HG03196 (cell line): ENCODE measurements around the gene IFFO2.
A peak's percentile ranks its signal among the peaks of the same experiment; 100 is the strongest.

Source experiments
- ATAC-seq: cut with Tn5 transposase; IDR thresholded peaks from one replicate; pipeline ENCODE4 v1.9.1; 2021; ENCODE audit not compliant: unreplicated experiment

IFFO2 gene

GRCh38 chr1:18938008-18938706 lies 18.3 kb downstream of the IFFO2 start:
- ATAC-seq, result no peak

GRCh38 chr1:18937539-18937938 lies 18.9 kb downstream of the IFFO2 start:
- ATAC-seq, result no peak

DNA sequence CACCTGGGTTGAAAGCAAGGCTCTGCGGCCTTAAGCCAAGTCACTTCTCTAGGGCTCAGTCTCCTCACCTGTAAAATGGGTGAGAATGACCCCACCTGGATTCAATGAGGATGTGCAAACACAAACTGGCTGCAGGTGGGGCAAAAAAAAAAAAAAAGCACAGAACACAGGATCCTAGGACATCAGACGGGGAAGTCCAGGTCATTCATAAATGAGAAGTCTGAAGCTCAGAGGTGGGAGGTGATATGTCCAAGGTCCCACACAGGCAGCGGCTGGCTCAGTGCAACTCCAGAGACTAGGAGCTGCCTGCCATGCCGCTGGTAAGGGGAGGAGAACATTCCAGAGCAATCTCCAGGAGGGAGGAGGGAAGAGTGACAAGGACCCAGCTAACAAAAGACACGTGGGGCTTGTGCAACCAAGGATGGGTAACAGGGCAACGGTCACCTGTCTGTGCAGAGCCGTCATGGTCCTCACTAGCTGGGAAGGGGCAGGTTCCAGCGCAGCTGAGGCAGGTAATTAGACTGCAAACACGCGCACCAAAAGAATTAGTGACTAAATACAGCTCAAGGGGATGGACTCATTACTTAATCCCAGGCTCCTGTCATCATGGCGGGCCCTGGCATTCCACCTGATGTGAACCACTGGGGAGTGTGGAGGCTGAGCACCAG lies 19.5 kb downstream of the IFFO2 start:
- ATAC-seq, result no peak

DNA sequence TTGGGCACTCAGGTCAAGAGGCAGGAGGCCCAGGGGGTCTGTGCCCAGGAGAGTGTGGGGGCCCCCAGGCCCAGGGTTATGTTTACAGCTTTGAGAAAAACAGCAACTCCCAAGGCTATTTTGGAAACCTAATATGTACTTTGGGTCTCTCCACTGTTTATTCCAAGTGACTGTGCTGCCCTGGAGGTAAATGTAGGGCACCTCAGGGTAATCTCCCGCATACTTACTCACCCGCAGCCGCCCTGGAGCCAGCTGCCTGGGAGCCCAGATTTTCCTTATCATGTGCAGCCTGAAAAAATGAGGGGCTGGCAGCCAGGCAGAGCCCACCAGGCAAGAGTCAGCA lies 20.0 kb downstream of the IFFO2 start:
- ATAC-seq, result no peak

DNA sequence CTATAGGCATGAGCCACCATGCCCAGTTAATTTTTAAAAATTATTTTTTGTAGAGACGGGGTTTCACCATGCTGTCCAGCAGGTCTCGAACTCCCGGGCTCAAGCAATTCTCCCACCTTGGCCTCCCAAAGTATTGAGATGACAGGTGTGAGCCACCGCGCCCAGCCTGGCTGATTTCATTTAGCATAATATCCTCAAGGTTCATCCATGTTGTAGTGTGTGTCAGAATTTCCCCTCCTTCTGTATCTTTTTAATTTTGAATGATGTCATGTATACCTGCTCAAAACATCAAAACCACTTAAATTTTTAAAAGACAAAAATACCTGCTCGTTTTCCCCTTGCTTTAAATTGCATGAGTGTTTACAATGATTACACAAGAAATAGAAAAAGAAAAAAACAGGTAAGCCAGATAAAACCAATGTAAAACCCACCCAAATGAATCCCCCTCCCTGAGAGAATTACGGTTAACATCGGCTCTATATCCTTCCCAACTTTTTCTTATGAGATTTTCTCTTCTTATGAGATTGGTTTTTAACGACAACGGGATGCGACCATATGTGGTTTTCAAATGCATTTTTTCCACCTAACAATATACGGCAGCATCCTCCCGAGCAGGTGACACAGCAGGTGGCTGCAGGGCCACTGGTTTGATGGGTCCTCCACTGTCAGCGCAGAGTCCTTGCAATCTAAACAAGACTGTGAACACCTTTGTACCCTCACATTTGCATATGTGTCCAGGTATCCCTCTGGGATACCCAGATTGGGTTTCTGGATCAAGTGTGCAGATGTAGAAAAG lies 22.1 kb downstream of the IFFO2 start:
- no peak for ATAC-seq

GRCh38 chr1:18932879-18933278 lies 23.6 kb downstream of the IFFO2 start:
- no peak for ATAC-seq

DNA sequence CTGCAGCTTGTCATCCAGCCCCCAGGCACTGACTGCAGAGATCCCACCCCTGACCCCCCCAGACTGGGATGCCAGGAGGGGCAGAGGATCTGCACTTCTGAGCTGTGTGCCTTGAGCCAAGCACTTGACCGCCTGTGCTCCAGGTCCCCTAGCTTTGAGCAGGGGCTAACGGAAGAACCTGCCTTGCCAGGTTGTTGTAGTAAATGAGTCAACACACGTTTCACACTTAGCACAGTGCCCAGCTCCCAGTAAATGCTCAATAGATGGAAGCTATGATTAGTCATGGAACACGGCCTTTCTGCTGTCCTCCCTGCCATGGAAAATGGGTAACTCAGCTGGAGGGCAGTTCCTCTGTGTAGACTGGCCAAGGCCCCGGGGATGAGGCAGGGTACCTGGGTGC lies 24.1 kb downstream of the IFFO2 start:
- no peak for ATAC-seq

GRCh38 chr1:18931730-18932129 lies 24.7 kb downstream of the IFFO2 start:
- ATAC-seq, result no peak

GRCh38 chr1:18929686-18930085 lies 26.8 kb downstream of the IFFO2 start:
- no peak for ATAC-seq

DNA sequence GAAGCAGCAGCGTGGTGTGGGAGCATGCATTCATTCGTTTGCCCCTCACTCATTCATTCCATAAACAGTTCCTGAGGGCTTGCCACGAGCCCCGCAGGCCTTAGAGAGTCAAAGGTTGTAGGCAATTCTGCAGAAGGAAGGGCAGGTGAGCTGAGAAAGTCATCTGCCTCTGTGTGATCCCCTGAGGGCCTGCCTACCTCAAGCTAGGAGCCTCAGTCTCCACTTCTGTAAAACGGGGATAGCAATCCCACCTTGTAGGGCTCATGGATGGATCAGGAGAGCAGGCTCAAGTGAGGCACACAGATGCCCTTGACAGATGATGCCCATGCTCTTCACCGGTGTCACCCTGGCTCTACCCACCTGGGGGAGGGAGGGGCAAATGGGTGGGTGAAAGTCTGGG lies 27.5 kb downstream of the IFFO2 start:
- no peak for ATAC-seq

DNA sequence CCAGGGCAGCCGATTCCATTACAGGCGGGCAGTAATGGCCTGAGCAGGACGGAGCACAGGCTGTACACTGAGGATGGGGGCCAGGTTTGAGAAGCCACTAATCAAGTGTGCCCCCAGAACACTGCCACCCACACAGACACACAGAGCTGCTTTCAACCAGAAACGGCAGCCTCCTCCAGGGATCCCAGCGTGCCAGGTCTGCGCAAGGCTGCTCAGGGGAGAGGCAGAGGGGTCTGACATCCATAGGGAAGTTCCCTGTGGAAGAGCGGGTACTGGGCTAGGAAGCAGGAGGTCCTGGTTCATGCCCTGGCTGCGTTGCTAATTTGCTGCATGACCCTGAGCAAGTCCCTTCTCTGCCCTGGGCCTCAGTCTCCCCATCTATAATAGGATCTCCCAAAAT lies 28.1 kb downstream of the IFFO2 start:
- ATAC-seq, result no peak

- peak; percentile 30 for ATAC-seq
These were observed 28.7 kb downstream of the IFFO2 start for GRCh38 chr1:18927654-18928272.

- peak; percentile 18 for ATAC-seq
These were observed 29.3 kb downstream of the IFFO2 start for GRCh38 chr1:18927082-18927653.

- ATAC-seq, result peak; percentile 66
These were observed 30.0 kb downstream of the IFFO2 start for GRCh38 chr1:18926315-18927081.

DNA sequence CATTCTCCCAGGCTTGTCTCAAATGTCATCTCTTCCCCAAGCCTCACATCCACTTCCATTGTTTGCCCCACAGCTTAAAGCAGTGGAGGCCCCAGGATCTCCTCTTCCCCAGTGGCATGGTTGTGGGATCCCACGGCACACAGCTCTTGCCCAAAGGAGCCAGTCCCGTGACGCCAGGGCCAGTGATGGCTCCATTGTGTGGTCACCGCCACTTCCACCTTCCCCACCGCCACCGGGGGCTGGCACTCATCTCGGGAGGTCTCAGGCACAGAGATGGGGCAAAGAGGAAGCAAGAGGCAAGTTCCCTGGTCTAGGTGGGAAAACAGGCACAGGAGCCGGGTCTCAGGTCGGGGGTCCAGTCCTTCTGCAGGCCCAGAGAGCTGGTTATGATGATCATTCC lies 31.2 kb downstream of the IFFO2 start:
- no peak for ATAC-seq

- no peak for ATAC-seq
These were observed 32.2 kb downstream of the IFFO2 start for GRCh38 chr1:18924221-18924691.

GRCh38 chr1:18923756-18924211 lies 32.7 kb downstream of the IFFO2 start:
- no peak for ATAC-seq

DNA sequence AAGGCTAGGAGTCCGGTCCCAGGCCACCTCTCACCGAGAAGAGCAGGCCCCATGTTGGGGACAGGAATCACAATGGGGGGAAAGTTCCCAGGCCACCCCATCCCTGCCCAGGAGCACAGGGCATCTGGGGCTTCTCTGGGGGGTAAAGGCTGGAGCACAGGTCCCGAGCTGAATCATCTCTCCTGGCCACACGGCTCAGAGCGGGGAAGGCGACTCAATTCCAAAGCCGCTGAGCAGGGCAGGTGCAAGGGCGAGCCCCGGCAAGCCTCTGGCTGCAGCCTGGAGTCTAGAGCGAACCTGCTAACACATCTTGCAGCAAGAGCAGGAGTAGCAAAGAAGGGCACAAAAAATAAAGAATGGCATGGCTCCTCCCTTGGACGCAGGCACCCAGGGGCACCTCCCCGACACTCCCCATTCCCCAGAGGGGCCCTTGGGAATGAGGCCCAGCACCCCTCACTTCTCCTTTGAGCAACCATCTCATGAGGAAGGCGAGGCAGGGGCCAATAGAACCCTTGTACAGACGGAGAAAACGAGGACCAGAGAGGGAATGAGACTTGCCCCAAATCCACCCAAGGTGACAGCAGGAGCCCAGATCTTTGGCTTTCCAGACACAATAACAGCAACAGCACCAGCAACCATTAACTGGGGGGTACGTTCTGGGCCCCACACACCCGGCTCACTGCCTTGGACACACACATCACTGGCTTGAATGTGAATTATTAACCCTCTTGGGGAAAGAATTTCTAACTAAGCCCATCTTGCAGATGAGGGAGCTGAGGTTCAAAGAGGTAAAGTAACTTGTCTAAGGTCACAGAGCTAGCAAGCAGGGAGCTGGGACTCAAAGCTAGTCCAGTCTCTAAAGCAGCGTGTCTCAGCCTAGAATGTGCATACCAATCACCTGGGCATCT lies 33.4 kb downstream of the IFFO2 start:
- ATAC-seq, result no peak

DNA sequence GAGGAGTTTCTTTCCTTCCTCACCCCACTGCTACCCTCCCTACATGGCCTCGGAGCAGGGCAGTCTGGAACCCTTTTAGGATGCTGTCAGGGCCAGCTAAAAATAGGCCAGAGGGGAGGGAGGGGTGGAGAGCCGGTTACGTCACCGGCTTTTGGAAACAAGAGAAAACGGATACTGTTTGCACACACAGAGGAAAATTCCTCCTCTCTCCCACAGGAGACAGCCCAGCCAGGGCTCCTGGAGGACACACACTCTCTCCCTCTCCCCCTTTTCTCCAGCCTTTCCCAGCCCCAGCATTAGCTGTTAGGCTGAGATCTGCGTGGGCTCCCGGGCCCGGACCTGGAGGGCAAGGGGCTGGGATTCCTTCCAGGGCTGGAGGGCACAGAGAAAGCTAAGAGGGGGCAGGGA lies 34.2 kb downstream of the IFFO2 start:
- no peak for ATAC-seq
